ENCODE data around the gene TSPYL1.

DNA sequence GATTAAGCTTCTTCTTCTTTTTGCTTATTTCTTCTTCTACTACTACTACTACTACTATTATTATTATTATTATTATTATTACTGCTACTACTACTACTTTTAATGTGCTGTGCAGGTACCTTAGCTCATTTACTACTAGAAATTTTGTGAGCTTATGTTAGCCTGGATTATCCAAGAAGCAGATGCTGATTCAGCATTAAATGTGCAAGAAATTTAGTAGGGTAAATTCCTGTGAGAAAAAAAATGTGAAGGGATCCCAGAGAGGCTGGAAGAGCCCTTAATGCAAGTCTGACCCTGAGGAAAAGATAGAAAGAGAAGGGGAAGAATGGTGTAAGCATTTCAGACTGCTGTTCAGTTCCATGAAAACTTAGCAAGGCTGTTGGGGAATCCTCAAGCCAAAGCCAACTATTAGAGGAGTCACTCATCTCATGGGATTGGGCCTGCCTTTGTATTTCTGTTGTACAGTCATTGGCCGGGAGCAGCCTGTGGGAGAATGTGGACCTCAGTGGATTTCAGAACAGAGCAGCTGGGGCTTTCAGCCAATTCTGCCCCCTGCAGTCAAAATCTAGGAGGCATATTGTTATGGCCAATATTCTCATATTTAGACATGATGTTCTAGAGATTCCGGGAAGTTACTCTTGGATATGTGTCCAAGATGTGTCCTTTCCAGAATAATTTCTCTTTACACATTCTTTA lies 37.2 kb upstream of the TSPYL1 start:
- TF ChIP-seq EZH2phosphoT487 (IDR thresholded peaks at IDR 0.05; ENCODE audit: insufficient read depth, low read depth): no peak
- TF ChIP-seq EZH2 (IDR thresholded peaks at IDR 0.05; ENCODE audit: insufficient read depth, poor library complexity, severe bottlenecking): no peak
